GM10266 (cell line): Measurements from ENCODE around the gene B3GNT9.

Experiments
- DNase-seq: peaks from one replicate; pipeline ENCODE4 v3.0.0; 2012; ENCODE audit errors: extremely low spot score
- CTCF ChIP-seq: IDR thresholded peaks from 2 replicates; pipeline ENCODE4 v1.5.1; 2012; ENCODE audit warnings: mild to moderate bottlenecking, low read depth; ENCODE audit not compliant: control insufficient read depth, insufficient read depth; ENCODE audit errors: missing control alignments

B3GNT9 gene

GRCh38 chr16:67181346-67181745 is 30.5 kb upstream of the B3GNT9 start:
- TF ChIP-seq CTCF: no peak
- DNase-seq: no peak

GRCh38 chr16:67180166-67180565 is 29.4 kb upstream of the B3GNT9 start:
- no peak for TF ChIP-seq CTCF
- no peak for DNase-seq

- no peak for DNase-seq
- TF ChIP-seq CTCF: peak; percentile 30
These were observed 28.8 kb upstream of the B3GNT9 start for GRCh38 chr16:67179421-67180080.

GRCh38 chr16:67177743-67178699 is 27.2 kb upstream of the B3GNT9 start:
- no peak for DNase-seq

GRCh38 chr16:67176662-67177061 is 25.9 kb upstream of the B3GNT9 start:
- DNase-seq: no peak
- TF ChIP-seq CTCF: no peak

More at GRCh38 chr16:67177743-67178699, 27.2 kb upstream of the B3GNT9 start:
- no peak for TF ChIP-seq CTCF

- no peak for DNase-seq
- TF ChIP-seq CTCF: no peak
These were observed 24.0 kb upstream of the B3GNT9 start for GRCh38 chr16:67174706-67175231.
